ENCODE measurements around the gene ROBO1.
"Not testable (repeated sequence)": the region's sequence is repeated elsewhere in the genome, so short reads cannot be mapped to it uniquely, and the experiment has no call there.

The ROBO1 gene

DNA sequence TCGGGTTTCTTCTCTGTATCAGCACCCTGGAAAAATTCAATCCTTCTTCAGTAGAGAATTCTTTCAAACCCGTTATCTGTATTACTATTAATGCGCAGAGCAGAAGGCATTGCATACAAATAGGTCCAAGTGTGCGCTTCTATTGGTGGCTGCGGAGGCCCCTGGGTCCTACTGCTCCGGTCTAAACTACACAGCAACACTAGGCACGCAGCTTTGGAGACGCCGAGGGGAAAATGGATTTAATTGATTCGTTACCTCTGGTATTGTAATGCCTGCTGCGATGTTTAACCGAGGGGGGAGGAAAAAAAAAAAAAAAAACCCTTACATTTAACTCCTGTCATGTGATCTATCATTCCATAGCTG, at the start of gene ROBO1:
Gene ROBO1 (minus strand): TSS at position 94 of the 363 bp plus-strand sequence.
- DNase-seq: no peak

DNA sequence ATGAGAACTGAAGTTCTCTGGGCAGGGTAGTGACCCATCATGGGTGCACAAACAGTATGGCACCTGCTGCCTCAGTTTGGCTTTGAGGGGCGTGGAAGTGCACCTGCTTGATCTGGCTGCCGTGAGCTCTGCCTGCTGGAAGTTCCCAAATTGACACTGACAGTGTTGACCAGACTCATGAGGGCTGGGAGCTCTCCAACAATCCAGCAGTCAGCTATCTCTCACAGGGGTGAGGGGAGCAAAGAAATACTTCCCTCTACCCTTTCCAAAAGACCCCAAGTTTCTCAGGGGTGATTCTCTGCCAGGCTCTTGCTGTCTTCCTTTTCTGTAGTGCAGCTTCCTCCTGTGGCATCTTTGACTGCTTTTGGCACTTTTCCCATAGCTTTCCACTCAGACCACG, 49.4 kb upstream of the ROBO1 start:
- DNase-seq: no peak

DNA sequence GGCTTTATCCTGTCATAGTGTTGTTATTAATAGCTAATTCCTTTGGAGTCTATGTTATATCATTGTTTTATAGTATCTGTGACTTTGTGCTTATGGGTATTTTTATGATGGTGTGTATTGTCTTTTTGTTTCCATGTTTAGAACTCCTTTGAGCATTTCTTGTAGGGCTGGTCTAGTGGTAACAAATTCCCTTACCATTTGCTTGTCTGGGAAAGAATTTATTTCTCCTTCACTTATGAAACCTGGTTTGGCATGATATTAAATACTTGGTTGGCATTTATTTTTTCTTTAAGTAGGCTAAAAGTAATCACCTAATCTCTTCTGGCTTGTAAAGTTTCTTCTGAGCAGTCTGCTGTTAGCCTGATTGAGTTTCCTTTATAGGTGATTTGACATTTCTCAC, 47.7 kb upstream of the ROBO1 start:
- DNase-seq: no peak

DNA sequence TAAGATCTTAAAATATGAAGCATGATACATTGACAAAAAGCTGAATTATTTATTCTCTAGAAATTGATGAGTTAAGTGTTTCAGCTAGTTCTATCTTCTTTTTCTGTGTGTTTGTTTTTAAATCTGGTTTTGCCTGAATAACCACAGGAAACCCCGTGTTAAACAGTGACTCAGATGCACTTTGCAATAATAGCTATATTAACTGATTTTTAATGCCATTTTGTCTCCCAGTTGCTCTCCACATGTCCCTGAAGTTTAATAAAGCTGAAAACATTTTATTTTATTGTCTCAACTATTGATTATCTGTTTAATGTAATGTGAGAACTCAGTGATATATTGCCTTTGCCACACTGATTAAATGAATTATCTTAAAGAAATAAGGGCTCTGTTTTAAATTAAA, 42.8 kb upstream of the ROBO1 start:
- DNase-seq: no peak

DNA sequence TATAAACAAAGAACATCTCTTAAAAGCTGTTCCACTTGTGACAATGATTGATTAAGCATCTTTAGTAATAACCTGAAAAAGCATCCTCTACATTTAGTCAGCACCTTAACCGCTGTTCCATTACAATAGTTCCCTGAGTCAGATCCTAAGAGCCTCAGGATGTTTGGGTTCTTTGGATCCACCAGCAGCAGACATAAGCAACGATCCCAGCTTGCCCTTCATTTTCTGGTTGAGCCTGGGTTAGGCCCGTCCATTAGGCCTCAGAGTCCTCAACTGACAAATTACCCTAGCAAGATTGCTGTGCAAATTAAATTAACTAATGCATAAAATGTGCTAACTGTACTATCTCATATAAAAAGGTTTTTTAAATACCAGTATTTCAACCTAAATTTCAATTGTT, 42.3 kb upstream of the ROBO1 start:
- no peak for DNase-seq

DNA sequence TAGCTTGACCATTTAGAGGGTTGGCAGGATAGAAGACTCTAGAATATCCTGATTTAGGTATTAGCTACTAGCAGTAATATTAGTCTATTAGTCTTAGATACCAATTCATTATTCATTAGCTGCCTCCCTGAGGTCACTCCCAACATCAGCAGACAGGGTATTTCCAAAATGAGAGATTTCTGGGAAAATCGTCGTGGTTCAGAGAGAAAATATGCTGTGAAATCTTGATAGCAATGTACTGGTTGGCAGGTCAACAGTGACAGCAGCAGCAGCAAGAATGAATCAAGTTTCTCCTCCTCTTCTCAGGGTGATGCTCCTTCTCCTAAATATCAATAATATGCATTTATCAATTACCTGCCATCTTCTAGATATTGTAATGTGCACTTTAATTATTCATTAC, 41.3 kb upstream of the ROBO1 start:
- no peak for DNase-seq

DNA sequence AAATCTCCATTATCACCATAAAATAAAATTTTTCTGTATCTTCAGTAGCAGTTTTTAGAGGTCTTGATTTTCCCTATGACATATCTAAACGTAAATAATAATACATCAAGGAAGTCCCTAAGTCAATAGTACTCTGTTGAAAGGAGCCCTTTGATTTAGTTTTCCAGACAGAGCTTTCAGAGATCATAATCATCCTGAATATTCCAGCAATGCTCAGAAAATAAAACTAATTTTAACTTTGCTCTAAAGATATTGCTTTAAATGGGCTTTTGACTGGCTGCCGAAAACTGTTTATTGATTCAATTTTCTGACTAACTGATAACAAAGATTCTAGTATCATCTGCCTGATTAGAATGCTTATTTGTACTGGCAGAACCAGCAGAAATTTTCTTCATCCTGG, 40.7 kb upstream of the ROBO1 start:
- no peak for DNase-seq

DNA sequence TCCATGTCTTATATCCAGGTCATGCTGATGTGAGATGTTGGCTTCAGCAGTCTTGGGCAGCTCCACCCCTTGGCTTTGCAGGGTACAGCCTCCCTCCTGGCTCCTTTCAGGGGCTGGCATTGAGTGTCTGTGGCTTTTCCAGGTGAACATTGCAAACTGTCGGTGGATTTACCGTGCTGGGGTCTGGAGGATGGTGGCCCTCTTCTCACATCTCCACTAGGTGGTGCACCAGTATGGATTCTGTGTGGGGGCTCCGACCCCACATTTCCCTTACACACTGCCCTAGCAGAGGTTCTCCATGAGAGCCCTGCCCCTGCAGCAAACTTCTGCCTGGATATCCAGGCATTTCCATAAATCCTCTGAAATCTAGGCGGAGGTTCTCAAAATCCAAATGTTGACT, 22.4 kb upstream of the ROBO1 start:
- not testable (repeated sequence) for DNase-seq

DNA sequence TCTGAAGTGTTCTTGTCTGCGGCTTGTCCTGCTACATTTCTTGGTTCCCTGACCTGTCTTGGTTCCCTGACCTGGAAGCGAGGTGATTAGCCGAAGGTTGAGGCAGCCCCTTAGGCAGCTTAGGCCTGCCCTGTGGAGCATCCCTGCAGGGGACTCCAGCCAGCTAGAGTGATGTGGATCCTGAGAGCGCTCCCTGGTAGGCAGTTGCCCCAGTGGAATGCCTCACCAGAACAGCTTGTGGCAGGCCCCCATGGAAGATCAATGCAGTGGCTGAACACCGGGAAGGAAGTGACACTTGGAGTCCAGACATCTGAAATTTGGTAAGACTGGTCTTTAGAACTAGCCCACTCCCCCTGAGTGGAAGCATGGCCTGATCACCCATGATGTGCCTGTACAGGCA, 5.5 kb upstream of the ROBO1 start:
- DNase-seq: no peak

DNA sequence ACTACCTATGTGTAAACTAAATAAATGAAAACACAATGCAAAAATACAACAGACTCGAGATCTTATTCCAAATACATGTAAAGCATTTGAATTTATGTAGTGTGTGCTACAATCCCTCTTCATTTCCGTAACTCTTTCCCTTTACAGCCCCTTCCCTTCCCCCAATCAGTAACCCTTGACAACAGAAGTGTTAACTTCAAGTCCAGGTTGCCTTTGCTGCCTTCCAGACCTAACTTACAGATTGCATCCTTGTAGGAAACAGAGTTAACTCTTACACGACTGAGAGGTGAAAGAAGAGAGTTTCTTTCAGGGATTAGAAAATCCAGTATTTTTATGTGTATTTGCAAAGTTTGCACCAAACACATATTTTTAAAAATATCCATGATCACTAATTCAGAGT, 1.4 kb upstream of the ROBO1 start:
- no peak for DNase-seq

DNA sequence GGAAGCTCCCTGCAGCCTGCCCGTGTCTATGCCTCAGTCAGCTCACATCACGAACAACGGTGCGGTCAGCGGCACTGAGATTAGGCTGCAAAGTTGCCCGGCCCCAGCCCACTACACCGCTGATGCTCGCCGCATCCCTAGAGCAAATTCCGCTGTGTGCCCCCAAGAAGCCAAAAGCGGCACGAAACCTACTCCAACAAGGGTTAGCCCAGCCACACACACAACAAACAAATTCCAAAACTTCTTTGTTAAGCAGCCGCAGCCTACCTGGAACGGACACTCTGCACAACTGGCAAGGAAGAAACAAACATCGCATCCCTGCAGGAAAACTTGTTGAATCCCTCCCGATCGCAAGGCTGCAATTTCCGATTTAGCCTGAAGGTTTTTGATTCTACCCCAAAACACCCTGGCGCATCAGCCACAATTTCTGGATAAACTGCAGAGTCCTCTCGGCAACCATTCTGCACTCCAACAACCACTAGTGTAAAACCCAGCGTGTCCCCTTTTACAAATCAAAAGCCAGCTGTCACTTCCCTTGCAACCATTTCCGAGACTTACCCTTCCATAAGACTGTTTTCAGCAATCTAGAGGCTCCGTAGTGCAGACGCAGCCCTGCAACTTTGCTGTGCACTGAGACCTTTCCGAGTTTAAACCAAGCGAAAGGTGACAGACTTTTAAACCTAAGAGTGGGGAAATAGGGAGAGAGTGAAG, 449 bp downstream of the ROBO1 start:
- no peak for DNase-seq

DNA sequence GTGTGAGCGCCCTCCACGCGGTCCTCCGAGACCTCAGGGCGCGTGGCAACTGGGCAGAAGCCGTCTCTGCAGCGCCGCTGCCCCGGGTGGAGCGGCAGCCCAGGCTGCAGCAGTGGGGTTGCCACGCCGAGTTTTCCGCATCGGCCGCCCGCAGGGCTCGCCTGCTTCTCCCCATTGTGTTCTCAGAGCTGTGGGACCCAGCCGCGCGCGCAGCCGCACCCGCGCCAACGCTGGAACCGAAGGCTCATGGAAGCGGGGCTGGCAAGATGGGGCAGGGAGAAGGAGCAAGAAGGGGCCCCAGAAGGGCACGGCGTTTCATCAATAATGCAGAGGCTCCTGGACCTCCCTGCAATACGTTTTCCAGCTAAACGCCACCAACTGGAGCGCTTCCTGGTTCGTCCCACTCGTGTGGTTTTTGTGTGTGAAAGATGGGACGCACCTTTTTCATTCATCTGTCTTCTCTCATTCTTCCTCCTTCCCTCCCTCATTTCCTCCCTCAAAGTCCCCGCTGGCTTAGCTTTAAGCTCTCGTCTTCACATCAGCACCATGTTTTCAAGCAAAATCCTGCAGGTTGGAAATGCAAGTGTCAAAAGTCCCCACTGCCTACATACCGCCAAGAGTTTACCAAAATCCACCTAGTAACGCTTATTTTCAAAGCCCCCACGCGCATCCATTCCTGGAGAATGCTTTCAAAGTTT, 1.2 kb downstream of the ROBO1 start:
- no peak for DNase-seq

DNA sequence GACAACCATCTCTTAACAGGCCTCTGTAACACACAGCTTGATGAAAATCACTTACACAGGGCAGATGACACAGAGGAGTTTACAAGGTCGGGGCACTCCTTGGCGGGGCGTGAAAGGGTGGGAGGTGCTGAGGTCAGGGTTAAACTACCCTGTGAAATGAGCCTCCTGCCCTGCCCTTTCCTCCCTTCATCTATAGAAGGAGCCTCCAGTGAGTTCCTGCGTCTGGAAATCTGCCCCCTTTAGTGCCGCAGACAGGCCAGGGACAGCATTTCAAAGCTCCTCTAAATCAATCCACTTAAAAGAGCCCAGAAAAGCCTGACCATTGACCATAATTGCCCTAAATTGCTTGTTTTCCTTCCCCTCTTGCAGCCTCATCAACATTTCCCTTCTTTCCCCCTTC, 1.9 kb downstream of the ROBO1 start:
- no peak for DNase-seq

DNA sequence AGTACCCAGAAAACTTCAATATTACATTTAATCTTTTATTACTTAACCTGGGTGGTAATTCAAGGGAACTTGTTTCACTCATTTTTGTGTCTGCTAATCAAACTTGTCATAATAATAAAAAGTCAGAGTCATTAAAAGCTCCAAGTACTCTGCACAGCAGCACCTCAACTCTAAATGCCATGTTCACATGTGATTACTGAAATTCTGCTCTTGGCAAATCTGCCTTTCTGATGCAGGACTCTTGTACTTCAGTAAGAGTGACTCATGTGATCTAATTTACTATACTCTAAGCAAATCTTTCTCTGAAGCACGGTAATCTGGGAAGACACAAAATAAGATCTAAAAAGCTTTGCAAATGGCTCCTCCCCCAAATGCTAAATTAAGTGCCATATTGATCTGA, 6.4 kb downstream of the ROBO1 start:
- DNase-seq: no peak

DNA sequence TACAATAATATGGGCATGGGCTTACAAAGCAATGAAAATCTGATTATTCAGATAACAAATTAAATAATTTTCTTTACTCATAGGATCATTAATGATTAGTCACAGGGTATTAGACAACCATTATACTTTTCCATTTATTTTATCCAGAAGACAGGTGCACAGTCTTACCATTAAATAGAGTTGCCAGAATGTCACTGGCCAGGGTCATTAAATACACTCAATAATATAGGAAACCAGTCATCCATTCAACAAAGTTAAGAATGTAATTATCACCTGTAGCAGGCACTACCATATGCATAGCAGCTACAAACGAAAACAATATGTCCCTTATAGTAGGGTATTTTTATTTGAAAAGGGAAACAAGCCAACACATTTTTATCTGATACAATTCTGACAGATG, 16.1 kb downstream of the ROBO1 start:
- no peak for DNase-seq

DNA sequence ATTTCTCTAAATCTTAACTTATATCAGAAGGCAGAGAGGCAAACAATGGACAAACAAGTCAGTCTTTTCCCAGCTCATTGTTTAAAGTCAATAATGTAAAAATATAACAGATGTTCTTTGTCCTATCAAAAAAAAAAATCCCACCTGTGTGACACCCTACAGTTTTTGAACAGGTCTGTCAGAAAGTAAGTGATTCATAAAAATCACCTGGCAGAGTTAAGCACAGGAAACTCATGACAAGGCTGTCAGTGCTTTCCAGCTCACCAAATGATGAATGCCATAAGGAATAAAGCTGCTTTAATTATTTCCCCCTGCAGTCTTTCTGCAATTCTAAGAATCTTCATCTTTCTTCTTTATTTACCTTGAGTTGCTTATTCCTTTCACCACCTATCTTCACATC, 30.3 kb downstream of the ROBO1 start:
- DNase-seq: no peak

DNA sequence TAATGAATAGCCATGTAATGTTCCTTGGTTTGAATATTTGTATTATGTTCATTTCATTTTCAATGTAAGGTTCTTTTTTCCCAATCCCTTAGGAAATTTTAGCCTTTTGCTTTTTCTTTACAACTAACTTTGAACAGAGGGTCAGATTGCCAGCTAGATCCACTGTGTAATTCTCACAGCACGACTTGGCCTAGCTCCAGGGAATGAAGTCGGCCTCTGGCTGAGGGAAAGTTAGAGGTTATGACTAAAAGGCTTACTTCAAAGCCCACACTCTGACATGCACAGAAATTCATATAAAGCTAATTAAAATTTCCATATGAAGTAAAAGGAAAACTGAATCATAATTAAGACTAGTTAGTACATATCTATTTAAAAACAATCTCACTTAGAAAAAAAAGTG, 38.7 kb downstream of the ROBO1 start:
- DNase-seq: no peak

DNA sequence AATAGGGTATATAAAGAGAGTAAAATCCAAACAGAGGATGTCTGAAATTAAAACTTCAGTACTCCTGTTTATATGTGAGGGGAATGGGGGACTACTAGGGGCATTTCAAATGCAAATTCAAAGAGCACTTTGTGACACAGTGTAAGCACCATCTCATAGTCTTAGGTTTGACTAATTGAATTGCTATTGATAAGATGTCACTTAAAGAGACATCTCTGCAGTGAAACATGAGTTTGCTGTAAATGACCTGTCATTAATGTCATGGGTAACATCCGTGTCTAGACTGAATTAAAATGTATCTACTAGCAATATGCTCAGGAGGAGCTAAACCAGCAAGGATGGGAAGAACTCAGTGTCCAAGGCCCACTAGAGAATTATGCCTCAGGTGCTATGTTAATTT, 41.0 kb downstream of the ROBO1 start:
- no peak for DNase-seq

DNA sequence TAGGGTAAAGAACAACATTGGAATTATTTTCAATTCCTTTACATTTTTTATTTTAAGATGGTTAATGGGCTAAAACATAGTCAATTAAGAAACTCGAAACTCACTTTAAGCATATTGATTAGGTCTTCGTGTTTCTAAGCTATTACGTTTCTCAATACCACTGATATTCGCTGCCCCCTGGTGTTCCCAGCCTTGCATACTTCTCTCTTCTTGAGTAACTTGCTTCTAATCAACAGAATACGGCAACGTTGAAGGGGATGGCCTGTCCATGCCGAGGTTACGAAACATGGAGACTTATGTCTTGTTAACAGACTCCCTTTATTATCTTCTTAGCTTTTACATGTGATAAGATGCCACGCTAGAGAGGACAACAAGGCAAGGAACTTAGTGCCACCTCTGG, 43.6 kb downstream of the ROBO1 start:
- no peak for DNase-seq

DNA sequence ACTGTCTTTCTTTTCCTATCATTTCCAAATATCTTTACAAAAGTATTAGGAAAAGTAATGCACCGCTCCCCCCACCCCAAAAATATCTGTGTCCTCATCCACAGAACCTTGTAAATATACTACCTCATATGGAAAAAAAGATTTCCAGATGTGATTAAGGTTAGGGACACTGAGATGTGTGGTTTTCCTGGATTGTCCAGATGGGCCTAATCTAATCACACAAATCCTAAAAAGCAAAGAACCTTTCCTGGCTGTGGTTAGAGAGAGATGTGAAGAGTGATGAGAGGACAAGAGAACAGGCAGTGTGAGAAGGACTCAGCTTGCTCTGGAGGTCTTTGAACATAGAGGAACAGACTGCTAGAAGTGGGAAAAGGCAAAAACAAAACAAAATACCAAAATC, 77.7 kb downstream of the ROBO1 start:
- no peak for DNase-seq

DNA sequence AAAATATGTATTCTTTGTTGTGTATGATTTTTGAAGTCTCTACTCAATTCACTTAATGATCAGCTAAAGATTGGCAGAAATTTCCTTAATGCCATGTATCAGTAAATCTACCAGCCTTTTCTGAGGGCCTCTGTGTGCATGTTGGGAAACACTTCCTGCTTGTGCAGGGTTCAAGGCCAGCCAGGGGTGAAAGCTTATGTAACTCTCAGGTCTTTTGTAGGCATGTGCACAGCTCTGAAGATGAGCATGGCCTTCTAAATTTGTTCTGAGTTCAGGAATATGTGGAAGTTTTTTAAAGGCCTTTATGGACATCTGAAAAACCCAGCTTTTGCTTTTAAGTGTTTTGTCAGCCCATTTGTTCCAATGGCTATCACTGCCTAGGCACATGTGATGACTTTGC, 82.7 kb downstream of the ROBO1 start:
- no peak for DNase-seq

DNA sequence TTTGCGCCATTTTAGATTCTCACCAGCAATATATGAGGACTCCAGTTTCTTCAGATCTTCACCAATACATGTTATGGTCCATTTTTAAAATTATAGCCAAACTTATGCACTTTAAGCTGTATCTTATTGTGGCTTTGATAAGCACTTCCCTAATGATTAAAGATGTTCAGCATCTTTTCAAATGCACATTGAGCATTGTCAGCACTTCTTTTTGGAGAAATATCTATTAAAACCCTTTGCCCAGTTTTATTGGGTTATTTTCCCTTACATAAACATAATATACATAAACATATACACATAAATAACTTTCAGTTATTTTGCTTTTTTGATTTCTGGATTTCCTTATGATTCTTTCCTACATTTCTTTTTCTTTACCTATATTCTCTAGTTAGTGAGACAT, 83.8 kb downstream of the ROBO1 start:
- DNase-seq: no peak

DNA sequence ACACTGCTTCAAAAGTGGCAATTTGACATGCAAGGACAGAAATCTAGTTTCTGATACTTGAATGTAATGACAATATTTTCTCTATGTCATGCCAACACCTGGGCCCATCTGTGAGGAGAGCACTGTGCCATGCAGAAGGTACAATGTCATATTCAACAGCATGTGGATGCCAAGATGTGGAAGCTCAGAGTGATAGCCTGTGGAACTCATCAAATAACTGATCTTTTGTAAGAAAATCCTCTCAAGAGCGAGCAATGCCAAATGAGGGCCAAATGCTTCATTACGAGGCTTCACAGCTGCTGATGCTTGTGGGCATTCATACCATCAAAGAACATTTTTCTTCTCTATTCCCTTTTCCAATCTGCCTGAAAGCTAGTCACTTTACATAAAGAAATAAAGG, 95.1 kb downstream of the ROBO1 start:
- no peak for DNase-seq

DNA sequence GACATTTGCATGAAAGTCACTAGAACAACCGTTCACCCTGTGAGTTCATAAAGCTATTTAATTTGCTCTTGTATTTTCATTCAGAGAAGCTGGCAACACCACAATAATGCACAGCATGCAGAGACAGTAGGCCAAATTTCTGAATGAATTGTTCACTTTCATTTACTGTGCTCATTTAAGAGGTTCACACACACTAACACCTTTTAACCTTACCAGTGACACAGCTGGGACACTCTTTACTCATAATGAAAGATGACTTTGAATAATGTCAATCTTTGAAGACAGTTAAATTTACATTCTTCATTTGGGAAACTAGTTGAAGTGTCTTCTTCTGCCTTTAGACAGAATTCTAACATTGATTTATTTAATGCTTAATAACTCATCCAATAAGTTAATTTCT, 95.7 kb downstream of the ROBO1 start:
- DNase-seq: no peak

DNA sequence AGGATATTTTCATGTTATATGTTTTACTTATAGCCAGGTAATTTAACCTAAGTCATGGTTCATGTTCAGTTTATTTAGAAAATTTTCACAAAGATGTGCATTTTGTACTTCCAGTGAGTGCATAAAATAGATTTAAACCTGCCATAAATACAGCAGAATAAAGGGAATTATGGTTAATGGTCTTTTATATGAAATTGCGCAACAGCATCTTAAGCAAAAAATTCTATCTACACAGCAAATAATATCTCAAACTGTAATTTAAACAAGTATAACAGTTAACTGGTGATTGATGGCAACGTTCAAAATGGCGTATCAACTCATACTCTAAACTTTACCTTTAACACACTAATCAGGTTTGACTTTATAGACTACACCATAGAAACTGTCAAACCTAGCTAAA, 97.6 kb downstream of the ROBO1 start:
- DNase-seq: no peak

All from activated CD4-positive, alpha-beta T cell treated with anti-CD3 and anti-CD28 coated beads, Interleukin-2, amount 50 U/mL, for 4 hours (primary cell).